AG20443 (cell line): Measurements from ENCODE around the gene LMTK2.

Experiments
- DNase-seq: peaks from one replicate; pipeline ENCODE4 v3.0.0; 2012; ENCODE audit warnings: low spot score, mixed read lengths

Gene LMTK2

GRCh38 chr7:98175260-98175940 is 68.7 kb downstream of the LMTK2 start:
- DNase-seq = no peak

GRCh38 chr7:98177553-98177952 is 70.9 kb downstream of the LMTK2 start:
- DNase-seq = no peak

- no peak for DNase-seq
Observed at GRCh38 chr7:98178321-98178720, 71.7 kb downstream of the LMTK2 start.

DNA sequence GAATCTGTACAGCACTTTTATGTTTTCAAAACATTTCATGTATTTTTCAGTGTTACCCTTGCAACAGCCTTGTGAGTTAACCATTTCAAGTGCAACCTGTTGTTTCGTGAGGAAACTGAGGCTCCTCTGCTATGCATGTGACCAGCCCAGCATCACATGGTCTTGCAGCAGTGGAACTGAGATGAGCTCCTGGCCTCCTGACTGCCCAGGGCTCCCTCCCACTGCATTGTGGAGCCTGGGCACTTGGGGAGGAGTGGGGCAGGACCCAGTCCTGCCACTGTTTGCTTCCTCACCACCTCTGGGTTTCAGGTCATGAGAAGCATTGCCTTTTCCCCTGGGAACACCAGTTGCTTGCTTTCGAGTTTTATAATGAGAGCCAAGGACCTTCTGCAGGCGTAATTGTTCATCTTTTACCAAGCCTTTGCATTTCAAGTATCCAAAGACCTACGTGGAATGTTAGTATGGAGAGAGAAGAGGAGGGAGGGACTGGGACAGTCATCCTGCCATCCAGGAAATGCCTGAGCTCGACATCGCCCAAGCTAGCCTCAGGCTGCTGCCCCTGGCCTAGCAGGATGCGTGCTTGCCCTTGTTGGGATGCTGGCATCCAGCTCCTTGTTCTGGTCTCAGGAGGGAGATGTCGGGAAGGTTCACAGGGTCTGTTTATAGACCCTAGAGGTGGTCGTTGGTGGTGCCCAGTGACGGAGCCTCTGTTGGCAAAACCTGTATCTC is 72.3 kb downstream of the LMTK2 start:
- no peak for DNase-seq

- no peak for DNase-seq
Observed at GRCh38 chr7:98180751-98181150, 74.1 kb downstream of the LMTK2 start.

- no peak for DNase-seq
Observed at GRCh38 chr7:98185101-98185500, 78.4 kb downstream of the LMTK2 start.

DNA sequence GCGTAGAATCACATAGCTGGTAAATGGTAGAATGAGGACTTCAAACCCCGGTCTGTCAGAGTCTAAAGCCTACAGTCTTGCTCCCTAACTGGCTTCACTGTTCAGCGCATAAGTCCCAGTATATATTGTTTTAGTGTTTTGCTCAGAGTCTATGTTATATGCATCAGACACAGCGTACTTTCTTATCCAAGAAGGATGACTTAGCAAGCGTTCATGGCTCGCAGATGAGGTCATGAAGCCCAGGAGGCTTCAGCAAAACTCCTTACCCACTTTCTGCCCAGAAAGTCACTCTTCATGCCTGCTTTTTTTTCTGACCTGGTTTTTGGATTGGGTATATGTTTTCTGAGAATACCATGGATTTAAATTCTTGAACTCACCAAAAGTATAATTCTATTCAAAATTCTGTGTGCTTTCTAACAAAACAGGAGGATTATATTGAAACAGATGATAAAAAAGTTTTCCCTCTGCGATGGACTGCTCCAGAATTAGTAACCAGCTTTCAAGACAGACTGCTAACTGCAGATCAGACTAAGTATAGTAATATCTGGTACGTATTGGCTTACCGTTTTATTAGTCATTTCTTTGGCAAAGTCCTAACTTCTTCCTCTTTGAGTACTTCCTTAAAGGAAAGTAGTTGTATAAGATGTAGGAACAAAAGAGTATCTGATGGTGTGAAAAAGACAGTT is 79.9 kb downstream of the LMTK2 start:
- DNase-seq = peak; percentile 53

- DNase-seq = no peak
Observed at GRCh38 chr7:98187138-98187502, 80.5 kb downstream of the LMTK2 start.

- DNase-seq = no peak
Observed at GRCh38 chr7:98189559-98189958, 82.9 kb downstream of the LMTK2 start.

- no peak for DNase-seq
Observed at GRCh38 chr7:98191668-98192431, 85.2 kb downstream of the LMTK2 start.

DNA sequence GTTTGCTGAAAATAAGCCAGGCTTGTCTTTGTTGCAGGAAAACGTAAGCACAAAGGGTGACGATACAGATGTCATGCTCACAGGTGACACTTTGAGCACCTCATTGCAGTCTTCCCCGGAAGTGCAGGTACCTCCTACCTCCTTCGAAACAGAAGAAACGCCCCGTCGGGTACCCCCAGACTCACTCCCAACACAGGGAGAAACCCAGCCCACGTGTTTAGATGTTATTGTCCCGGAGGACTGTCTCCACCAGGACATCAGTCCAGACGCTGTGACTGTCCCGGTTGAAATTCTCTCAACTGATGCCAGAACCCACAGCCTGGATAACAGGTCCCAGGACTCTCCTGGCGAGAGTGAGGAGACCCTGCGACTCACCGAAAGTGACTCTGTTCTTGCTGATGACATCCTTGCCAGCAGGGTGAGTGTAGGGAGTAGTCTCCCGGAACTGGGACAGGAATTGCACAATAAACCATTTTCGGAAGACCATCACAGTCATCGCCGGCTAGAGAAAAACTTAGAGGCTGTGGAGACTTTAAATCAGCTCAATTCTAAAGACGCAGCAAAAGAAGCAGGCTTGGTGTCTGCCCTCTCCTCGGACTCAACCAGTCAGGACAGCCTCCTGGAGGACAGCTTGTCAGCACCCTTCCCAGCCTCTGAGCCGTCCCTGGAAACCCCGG is 86.3 kb downstream of the LMTK2 start:
- DNase-seq = no peak

GRCh38 chr7:98193474-98194180 is 87.0 kb downstream of the LMTK2 start:
- no peak for DNase-seq

DNA sequence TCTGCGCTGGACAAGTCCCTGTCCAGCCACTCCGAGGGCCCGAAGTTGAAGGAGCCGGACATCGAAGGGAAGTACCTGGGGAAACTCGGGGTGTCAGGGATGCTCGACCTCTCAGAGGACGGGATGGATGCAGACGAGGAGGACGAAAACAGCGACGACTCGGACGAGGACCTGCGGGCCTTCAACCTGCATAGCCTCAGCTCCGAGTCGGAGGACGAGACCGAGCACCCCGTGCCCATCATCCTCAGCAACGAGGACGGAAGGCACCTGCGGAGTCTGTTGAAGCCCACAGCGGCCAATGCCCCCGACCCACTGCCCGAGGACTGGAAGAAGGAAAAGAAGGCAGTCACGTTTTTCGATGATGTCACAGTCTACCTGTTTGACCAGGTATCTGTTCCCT is 87.5 kb downstream of the LMTK2 start:
- DNase-seq = no peak

GRCh38 chr7:98194672-98195457 is 88.2 kb downstream of the LMTK2 start:
- DNase-seq = no peak

DNA sequence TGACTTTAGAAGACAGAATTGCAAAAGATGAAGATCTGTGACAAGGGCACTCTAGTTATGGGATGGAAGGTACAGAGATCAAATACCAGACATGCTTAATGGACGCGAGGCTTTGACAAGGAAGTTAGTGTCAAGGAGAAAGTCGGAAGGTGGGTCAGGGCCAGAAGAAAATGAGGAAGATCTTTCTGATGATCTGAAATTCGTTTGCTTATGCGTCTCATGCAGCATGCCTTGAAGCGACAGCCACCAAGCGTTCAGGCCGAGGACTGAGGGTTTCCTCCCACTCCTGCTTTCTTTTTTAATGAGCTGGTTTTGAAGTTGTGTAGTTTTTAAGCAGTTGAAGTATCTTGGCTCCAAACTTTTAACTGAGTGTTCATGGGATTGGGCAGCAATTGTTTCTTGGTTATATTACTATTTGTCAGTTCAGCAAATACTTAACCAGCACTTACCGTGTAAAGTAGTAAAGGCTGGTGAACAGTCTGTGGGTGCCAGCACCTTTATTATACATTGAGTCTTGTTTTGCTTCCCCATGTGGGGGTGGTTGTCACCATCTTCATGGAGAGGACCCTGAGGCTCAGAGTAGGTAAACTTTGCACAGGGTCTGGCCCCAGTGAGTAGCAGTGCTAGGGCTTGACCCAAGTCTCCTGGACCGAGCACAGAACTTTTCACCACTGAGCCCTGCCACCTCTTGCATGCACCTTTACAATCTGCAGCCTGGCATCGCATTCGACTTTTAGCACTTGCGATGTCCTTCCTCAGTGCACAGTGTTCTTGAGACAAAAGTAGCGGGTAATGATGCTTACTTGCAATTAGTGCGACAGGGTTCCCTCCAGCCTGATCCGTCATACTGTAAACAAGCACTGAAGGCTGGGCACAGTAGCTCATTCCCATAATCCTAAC is 90.3 kb downstream of the LMTK2 start:
- DNase-seq = no peak

DNA sequence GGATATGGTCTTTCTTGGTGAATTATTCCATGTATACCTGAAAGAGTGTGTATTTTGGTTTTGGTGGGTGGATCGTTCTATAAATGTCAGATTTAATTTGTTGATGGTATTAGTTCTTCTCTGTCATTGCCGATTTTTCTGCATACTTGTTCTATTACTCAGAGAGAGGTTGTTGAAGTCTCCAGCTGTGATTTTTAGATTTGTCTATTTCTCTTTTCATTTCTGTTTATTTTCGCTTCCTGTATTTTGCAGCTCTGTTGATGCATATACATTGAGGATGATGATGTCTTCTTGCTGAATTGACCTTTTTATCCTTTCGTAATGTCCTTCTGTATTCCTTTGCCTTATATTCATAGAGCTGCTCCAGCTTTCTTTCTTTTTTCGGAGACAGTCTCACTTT is 92.5 kb downstream of the LMTK2 start:
- no peak for DNase-seq

DNA sequence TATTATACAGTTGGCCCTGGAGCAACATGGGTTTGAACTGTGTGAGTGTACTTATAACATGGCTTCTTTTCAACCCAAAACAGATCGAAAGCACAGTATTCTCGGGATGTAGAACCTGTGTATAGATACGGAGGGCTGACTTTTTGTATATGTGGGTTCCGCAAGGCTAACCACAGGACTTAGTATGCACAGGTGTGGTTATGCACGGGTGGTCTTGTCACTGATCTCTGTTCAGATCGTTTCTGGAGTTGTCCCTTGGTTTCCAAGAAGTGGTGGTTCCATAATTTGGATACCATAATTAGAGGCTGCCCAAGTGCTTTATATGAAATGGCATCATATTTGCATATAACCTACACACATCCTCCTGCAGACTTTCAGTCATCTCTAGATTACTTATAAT is 93.7 kb downstream of the LMTK2 start:
- no peak for DNase-seq

GRCh38 chr7:98202367-98203195 is 95.9 kb downstream of the LMTK2 start:
- no peak for DNase-seq
